IPS-NIHi11 (cell line): ENCODE results near the gene BCL3.
A peak's percentile ranks its signal among the peaks of the same experiment; 100 is the strongest.

Source experiments
- DNase-seq: peaks from one replicate; pipeline ENCODE4 v3.0.0; 2012; ENCODE audit warnings: mixed read lengths, low spot score

The BCL3 gene

DNA sequence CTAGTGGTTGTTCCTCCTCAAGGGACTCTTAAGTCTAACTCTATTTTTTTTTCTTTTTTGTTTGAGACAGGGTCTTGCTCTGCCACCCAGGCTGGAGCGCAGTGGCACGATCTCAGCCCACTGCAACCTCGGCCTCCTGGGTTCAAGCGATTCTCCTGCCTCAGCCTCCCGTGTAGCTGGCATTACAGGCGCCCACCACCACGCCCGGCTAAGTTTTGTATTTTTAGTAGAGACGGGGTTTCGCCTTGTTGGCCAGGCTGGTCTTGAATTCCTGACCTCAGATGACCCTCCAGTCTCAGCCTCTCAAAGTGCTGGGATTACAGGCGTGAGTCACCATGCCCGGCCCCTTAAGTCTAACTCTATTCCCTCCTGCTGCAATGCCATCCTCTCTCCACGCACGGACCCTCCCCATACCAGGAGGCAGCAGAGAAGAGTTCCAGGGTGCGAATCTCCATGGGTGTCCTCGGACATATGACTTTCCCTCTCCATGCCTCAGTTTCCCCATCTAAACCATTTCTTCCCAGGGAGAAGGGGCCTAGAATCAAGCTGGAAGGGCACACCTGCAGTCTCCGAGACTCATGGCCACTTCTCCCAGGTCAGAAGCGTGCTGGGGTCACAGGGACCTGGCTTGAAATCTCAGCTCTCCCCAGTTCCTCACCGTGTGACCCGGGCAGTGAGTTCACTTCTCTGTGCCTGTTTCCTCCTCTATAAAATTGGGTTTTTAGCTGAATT, 6.0 kb upstream of the BCL3 start:
- no peak for DNase-seq

DNA sequence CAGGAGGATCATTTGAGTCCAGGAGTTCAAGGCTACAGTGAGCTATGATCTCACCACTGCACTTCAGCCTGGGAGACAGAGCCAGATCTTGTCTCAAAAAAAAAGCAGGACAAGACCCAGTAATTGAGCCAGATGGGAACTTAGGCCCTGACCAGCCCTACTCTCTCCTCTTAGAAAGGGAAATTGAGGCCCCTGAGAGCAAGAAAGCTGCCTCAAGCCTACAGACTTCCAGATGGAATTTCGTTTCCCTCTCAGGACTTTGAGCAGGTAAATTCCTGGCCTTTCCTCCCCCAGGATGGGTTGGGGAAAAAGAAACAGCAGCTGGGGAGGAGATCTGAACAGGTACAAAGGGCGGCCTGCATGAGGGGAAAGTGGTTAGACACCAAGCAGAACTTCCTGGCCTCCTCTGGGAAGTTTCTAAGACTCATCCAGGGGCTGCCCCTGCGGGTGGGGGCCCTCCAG, 3.6 kb upstream of the BCL3 start:
- no peak for DNase-seq

DNA sequence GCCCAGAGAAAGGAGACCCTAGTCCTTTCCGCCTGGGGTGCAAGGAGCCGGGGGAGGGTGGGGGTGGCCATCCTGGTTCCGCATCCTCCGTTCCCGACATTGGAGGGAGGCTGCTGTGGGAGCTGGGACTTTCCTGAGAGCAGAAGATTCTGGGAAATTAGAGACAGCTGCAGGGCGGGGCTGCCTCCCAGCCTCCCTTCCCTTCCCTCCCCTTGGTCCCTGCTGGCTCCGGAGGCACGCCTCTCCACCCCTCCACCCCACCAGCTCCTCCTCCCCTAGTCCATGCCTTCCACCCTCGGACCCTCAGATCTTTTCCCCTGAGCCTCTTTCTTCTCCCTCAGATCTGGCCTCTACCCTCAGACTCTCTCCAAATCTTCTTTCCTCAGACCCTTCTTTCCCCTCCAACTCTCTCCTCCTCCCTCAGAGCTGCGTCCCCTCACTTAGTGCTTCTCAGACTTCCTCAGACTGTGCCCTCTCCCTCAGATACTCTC, 3.1 kb upstream of the BCL3 start:
- peak; percentile 56 for DNase-seq

DNA sequence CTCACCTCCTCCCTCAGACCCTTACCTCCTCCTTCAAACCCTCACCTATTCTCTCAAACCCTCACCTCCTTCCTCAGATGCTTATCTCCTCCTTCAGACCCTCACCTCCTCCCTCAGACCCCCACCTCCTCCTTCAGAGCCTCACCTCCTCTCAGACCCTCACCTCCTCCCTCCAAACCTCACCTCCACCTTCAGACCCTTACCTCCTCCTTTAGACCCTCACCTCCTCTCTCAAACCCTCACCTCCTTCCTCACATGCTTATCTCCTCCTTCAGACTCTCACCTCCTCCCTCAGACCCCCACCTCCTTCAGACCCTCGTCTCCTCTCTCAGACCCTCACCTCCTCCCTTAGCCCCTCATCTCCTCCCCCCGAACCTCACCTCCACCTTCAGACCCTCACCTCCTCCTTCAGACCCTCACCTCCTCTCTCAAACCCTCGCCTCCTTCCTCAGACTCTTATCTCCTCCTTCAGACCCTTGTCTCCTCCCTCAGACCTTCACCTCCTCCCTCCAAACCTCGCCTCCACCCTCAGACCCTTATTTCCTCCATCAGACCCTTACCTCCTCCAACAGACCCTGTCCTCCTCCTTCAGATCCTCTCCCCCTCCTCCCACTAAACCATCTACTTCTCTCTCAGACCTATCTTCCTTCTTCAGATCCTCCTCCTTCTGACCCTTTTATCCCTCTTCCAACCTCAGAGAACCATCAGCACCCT, 2.5 kb upstream of the BCL3 start:
- no peak for DNase-seq

DNA sequence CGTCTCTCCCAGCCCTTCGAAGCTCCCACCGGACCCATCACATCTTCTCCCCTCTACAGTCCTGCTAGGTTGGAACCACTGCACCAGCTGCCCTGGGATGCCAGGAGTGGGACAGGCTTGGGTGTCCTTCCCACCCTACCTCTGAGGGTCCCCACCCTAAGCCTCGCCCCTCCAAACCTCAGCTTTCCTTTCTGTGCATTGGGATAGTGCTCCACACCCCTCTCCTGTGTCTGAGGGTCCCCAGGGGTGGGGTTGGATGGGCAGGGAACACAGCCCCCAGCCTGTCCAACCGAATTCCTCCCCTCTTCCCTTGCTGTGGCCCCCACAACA, 1.9 kb upstream of the BCL3 start:
- no peak for DNase-seq

DNA sequence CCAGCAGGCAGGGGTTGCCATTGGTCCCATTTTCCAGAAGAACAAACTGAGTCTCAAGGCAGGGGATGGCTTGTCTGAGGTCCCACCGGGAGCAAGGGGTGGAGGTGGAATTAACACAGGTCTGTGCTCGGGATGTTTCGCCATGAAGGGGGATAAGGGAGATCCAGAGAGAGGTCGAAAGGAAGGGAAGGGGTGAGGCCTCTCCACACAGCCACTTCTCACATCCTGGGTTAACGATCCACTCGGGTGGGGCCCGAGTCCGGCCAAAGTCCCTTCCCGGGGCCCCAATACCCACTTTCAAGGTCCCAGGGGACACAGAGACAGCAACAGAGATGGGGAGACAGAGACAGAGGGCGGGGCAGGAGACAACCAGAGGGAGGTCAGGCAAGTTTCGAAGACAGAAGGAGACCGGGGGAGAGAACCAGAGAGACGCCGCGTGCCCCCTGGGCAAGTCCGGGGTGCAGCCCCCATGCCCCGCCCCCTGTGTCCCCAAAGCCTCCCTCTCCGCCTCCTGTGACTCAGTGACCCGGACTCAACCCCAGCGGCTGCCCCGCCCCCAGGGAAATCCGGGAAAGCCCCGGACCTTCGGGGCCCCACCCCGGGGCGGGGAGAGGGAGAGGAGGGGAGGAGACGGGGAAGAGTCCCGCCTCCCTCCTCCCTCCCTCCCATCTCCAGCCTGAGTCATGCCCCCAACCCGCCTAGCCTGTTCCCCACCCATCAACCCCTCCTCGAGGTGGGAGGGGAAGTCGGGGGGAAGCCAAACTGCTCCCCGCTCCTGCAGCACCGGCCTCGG, 1.4 kb upstream of the BCL3 start:
- DNase-seq = peak; percentile 97

DNA sequence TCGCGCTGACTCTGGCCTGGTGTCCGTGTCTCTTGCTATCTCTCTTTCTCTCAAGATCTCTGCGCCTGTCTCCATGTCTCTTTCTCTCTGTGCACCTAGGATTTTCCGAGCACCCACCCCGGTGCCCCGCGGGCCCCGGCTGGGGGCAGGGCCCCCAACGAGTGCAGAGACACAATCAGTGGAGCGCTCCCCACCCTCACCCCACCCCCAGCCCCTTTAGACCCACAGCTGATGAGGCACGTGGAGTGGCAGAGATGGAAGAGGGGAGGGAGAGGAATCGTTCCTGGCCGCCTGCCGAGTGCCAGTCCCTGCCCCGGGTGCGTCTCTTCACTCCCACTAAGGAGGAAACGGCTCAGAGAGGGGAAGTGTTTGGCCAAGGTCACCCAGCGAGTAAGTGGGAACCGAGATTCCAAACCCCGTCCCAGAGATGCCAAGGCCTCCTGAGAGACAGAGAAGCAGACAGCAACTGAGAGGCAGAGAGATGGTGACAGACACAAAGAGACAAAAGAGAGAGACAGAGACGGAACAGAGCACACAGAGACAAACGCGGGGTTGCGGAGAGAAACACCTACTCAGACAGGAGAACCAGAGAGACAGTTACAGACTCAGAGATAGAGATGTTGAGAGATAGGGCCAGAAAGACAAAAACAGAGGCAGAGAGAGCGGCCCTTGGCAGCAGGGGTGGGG, 626 bp upstream of the BCL3 start:
- DNase-seq = no peak

DNA sequence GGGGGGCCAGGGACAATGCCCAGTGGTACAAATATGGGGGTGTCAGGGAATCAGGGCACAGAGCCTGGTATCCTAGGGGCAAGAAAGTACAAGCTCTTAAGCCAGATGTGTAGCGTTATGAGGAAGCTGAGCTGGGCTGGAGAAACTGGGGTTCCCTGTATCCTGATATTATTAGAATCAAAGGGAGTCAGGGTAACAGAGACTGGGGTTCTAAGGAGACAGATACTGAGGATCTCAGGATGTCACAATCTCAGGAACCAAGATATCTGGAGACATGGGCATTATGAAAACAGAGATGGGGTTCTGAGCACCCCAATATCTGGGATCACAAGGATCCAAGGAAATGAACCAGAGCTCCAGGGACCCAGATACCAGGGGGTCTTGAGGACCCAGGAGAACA, 784 bp downstream of the BCL3 start:
- no peak for DNase-seq

DNA sequence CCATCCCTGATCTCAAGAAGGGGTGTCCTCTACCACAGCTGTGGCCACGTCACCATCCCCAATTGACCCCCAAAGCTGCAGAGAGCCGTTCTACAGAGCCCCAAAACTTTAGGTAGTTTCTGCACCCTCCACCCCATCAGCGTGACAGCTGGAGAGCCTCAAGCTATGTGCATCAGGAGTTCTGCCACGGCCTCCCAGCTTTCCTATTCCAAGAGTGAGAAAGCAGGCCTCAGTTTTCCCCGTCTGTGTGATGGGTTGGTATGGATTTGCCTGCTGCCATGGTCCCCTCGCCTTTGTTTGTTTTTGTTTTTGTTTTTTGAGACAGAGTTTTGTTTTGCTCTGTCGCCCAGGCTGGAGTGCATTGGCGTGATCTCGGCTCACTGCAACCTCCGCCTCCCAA, 1.5 kb downstream of the BCL3 start:
- no peak for DNase-seq

DNA sequence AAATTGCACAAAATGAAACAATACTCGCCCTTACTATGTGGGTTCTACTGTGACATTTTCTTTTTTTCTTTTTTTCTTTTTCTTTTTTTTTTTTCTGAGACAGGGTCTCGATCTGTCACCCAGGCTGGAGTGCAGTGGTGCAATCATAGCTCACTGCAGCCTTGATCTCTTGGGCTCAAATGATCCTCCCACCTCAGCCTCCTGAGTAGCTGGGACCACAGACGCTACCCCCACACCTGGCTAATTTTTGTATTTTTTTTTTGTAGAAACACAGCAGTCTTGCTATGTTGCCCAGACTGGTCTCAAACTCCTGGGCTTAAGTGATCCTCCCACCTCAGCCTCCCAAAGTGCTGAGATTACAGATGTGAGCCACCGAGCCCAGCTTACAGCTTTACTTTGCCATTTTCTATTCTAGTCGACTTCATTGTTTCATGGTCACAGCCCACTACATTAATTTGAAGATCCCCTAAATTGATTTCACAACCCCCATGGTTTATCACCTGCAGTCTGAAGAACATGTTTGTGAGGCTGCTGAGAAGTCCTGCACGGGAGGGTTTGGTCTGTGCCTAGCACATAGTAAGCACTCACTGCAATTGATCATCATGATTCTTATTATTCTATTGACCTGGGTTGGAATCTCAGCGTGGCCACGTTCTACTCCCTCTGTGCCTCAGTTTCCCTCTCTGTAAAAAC, 3.8 kb downstream of the BCL3 start:
- no peak for DNase-seq

DNA sequence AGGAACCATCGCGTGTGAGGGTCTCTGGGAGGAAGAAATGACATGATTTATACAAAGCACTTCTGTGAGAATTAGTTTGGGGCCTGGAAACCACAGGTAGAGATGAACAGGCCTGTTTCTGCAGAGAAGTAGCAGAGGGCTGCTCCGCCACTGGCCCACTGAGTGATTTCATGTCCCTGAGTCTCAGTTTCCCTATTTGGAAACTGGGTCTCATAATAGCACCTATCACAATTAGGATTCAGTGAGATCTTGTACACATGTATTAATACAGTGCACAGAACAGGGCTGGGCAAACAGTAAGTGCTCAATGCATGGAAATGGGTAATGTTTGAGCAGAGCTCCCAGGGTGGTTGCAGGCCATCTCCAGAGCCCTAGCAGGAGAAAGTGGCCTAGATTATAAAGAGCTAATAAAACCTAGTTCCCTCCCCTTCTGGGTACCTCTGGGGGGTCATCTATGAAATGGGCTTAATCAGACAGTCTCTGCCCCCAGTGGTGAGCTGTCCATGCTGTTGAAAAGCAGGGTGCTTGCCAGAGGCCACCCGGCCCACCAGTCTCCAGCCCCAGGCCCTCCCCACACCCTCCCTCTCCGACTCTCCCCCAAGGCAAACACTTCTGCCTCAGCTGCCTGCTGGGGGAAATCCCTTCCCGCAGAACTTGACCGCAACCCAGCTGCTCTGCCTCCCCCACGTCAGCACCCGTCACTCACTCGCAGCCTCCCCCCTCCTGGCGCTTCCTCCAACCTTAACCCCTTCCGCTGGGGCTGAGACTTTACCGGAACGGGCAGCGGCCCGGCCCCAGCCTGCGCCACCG, 4.5 kb downstream of the BCL3 start:
- DNase-seq = peak; percentile 81

DNA sequence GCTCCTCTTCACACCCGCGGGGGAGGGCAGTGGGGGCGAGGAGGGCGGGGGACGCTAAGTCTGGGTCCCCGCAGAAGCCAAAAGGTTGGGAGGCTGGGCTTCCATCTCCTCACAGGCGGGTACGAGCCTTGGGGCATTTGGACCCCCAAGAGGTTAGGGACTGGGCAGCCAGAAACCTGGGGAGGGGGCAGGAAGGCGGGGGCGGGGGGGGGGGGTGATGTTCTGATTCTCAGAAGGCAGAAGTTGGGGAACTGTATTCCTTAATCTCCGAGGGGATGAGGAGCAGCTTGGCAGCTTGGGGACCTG, 5.1 kb downstream of the BCL3 start:
- no peak for DNase-seq

DNA sequence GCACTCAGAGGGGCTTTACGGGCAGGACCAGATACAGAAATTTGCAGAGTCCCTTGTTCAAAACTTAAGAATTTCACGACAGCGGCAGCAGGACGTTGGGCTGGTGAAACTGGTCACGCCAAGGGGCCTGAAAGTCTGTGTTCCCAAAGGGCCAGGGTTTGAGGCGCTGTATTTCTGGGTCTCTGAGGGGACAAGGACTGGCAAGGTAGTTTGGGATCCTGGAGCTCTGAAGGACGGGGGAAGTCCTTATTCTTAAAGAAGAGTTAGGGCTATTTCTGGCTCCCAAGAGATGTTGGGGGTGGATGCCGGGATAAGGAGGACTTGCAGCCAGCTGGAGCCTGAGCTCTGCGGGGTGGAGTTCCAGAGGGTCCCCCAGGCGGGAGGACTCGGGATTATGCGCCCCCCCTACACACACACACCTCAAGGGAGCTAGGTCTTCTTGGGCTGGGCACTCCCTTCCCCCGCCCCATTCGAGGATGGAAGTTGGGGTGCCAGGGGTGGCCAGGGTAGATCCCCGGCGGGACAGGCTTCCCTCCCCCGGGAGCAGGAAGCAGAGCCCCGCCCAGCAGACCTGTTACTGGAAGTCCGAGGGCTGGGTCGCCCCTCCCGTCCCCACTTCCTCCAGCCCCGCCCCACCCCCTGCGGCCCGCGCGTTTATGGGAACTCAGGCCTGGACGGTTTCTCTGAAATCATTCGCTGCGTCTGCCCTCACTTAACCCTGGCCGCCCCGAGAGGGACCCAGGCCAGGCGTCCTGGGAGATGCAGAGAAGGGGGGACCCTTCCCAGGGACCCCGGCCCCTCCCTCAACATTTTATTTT, 5.6 kb downstream of the BCL3 start:
- peak; percentile 79 for DNase-seq

DNA sequence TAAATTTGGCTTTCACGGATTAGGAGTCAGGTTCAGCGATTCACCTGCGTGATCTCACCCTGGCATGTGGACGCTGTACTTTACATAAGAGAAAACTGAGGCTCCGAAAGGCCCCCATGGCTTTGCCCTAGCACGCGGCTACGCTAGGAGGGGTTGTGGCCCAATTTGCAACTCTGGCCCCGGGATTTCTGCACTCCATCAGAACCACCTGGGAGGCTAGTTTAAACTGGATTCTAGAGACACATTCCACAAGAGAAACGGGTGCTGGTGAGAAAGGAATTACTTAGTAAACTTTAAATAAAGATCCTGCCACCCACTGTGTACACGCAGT, 6.2 kb downstream of the BCL3 start:
- DNase-seq = no peak

DNA sequence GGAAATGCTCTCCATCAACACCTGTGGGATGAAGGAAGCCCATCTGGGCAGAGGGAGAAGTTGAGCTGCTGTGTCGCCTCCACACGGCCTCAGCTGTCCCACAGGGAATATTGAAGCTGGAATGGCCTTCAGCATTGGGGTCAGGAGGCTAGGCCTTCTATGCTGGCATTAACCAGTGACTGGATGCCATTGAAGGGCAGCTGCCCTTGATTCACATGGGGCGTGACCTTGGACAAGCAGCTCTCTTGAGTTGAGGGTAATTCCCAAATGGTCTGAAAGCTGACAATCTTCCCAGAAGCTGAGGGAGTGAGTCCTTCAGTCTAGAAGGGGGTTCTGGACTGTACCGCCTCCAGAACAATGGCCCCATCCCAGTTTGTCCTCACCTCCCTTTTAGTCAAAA, 6.7 kb downstream of the BCL3 start:
- DNase-seq = no peak

DNA sequence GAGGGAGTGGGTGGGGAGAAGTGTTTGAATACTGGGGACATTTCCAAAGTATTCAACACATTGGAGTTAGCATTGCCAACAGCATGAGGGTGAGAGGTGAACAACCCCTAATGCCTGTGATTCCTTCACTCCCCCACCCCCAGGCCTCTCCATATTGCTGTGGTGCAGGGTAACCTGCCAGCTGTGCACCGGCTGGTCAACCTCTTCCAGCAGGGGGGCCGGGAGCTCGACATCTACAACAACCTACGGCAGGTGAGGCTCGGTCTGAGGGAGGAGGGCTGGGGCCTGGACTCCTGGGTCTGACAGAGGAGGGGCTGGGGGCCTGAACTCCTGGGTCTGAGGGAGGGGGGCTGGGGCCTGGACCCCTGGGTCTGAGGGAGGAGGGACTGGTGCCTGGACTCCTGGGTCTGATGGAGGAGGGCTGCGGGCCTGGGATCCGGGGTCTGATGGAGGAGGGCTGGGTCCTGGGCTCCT, 7.6 kb downstream of the BCL3 start:
- DNase-seq = no peak

DNA sequence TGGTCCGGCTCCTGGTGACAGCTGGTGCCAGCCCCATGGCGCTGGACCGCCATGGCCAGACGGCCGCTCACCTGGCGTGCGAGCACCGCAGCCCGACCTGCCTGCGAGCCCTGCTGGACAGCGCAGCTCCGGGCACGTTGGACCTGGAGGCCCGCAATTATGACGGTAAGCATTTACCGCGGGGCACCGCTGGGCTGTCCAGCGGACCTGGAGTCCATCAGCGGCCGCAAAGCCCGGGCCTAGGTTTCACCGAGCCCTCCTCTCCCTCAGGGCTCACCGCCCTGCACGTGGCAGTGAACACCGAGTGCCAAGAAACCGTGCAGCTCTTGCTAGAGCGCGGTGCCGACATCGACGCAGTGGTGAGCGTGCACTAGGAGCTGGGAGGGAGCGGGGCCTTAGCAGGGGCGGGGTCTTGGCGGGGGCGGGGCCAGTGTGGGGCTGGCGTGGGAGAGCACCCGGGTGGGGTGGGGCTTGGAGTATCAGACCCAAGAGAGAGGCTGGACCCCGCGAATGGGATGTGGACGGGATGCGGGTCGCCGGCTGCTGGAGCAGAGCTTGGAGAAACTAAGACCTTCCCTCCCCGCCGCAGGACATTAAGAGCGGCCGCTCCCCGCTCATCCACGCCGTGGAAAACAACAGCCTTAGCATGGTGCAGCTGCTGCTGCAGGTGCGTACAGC, 8.7 kb downstream of the BCL3 start:
- peak; percentile 52 for DNase-seq

DNA sequence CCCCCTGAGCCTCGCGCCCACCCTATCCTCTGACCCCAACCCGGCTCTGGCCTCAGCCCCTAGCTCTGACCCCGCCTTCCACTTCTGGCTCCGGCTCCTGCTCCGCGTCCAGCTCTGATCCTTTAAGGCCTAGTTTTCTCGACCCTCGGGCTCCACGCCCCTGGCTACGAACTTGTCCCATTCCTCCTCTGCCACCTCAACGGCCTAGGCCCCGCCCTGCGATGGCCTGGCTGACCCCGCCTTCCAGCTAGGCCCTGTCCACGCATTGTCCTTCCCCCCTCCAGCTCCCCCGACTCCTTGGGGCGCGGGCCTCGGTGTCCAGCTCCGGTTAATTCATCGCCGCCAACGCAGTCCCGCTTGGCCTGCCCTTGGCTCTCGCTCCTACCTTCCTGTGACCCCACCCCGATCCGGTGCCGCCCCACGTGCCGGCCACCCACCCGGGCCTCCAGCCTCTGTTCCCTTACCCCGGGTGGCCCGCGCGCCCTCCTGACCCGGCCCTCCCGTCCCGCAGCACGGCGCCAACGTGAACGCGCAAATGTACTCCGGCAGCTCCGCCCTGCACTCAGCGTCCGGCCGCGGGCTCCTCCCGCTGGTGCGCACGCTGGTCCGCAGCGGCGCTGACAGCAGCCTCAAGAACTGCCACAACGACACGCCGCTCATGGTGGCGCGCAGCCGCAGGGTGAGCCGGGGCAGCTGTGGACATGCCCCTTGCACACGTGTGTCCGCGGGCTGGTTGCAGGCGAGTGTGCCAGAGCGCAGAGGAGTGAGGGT, 9.4 kb downstream of the BCL3 start:
- DNase-seq = peak; percentile 78

DNA sequence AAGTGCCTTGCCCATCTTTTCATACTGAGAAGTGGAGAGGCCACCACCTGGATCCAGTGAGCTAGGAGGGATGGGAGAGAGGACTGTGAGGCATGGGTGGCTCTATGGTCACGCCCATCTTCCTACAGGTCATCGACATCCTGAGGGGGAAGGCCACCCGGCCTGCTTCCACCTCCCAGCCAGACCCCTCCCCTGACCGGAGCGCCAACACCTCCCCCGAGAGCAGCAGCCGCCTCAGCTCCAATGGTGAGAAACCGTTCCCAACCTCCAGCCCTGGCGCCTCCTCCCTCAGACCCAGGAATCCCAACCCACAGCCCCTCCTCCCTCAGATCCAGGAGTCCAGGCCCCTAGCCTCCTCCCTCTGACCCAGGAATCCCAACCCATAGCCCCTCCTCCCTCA, 10.1 kb downstream of the BCL3 start:
- DNase-seq = peak; percentile 46
